Upper lobe of left lung (tissue), 6 donors: ENCODE measurements around the gene ZNF782. TPM values are rescaled to one million over a fixed set of nuclear protein-coding genes. Genes with fewer than 3 reads are reported as not detected.

Source experiments
- ATAC-seq, 2 donors: fragments of 200-7000 bp; cut with Tn5 transposase; one replicate each; pipeline ENCODE4 v1.9.1; 2022; ENCODE audit warnings: mild to moderate bottlenecking in 2 of 2, moderate library complexity in 2 of 2; ENCODE audit not compliant: low FRiP score in 2 of 2
- DNase-seq, 2 donors: peaks; one replicate each; pipeline ENCODE4 v3.0.0-alpha.2; 2019 to 2020
- H3K27ac ChIP-seq, 4 donors: fragments of 200-600 bp; sonication (generic); one replicate each; pipeline ENCODE4 v1.5.1; 2016 to 2019
- H3K27me3 ChIP-seq, 4 donors: fragments of 200-600 bp; sonication (generic); one replicate each; pipeline ENCODE4 v1.5.1; 2017 to 2019
- H3K36me3 ChIP-seq, 4 donors: fragments of 200-600 bp; sonication (generic); one replicate each; pipeline ENCODE4 v1.5.1; 2016 to 2019
- H3K4me1 ChIP-seq, 4 donors: fragments of 200-600 bp; sonication (generic); one replicate each; pipeline ENCODE4 v1.5.1; 2018 to 2019
- H3K4me3 ChIP-seq, 4 donors: fragments of 200-600 bp; sonication (generic); one replicate each; pipeline ENCODE4 v1.5.1; 2017 to 2019; ENCODE audit warnings: mild to moderate bottlenecking in 2 of 4, moderate library complexity in 1 of 4
- H3K9me3 ChIP-seq, 4 donors: fragments of 200-600 bp; sonication (generic); one replicate each; pipeline ENCODE4 v1.5.1; 2018 to 2019
- EP300 ChIP-seq, 4 donors: sonication (generic); formaldehyde crosslinking; IDR thresholded peaks; one replicate each; pipeline ENCODE4 v1.5.1; 2017; ENCODE audit warnings: antibody characterized with exemption in 4 of 4, control low read depth in 2 of 4
- POLR2A ChIP-seq, 4 donors: fragments of 450-650 bp; IDR thresholded peaks; one replicate each; pipeline ENCODE4 v1.5.1; 2016 to 2017; ENCODE audit warnings: antibody characterized with exemption in 4 of 4, mild to moderate bottlenecking in 2 of 4
- POLR2AphosphoS5 ChIP-seq, 2 donors: sonication (generic); formaldehyde crosslinking; IDR thresholded peaks; one replicate each; pipeline ENCODE4 v1.5.1; 2017; ENCODE audit warnings: antibody characterized with exemption in 2 of 2
- WGBS, 2 donors: methylation state at CpG; one replicate each; pipeline ENCODE4 v1.1.5; 2017 to 2018; 5-methylcytosine and 5-hydroxymethylcytosine counted together
- total RNA-seq, 6 donors: library from RNA; depleted of rRNA in 4 of 6; stranded (reverse); fragments of >200 nt in 4 of 6; gene quantifications; one replicate each; pipeline versions ENCODE4 v1.1.0 to v1.2.1, GENCODE V29; 2016 to 2021
- TF ChIP-seq, protein P1 (sequence below), 6 experiments: fragments of 450-650 bp in 4 of 6; fragments of 200-600 bp in 2 of 6; sonication (generic) in 2 of 6; IDR thresholded peaks; one replicate each; pipeline ENCODE4 v1.5.1; 2016 to 2019; ENCODE audit warnings: antibody characterized with exemption in 6 of 6
- donor health status: DM: no; HTN: no; CAD: no; lungs with moderate emphysema.
- donor health status: DM: no; HTN: yes; CAD: no; lungs with severe emphysema.

The ZNF782 gene
- total RNA-seq, 6 donors from 2014 or later, result 4.4 to 17.8 (median 6.0) TPM

DNA sequence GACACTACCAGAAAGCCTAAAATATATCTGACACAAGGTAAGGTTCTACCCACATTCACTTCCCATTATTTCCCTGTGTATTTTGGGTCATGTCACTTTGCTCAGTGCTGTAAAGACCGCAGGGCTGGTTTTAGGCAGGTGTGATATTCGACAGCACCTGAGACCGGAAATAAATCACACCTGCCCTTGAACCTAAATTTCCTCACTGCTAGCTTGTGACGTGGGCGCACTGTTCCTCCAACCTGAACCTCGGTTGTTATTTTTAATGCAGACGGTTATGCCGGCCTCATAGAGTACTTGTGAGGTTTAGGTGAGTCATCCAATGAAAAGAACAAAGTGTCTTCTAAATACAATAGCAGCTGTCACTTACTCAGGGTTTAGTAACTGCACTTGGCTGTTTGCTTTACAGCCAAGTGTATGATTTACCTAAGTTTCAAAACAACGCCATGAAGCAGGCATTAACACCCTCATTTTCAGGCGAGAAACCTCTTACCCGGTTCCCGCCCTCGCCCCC is 20.7 kb upstream of the ZNF782 start:
- Histone ChIP-seq H3K4me3 (peak overlapping the region in 3 of 4 donors; percentile 41 to 48 (median 42)), H3K9me3 (no peaks in the 10 kb centered on the region), H3K27ac (peak overlapping the region; percentile 50 to 79 (median 56)), H3K4me1 (peaks cover 6 to 21% (median 14%) of the 10 kb centered on the region in 4 donors), H3K27me3 (peaks cover 0 to 14% (median 8%) of the 10 kb centered on the region in 4 donors), H3K36me3 (no peaks in the 10 kb centered on the region)
- peak; percentile 47 to 88 for ATAC-seq
- 28 to 45% methylated on average over 13 of the region's 13 CpGs for WGBS, 2 donors
- peak in 1 of 2 donors; percentile 59 for DNase-seq
- TF ChIP-seq POLR2A (IDR thresholded peaks at IDR 0.05), result no peak
- TF ChIP-seq POLR2AphosphoS5 (IDR thresholded peaks at IDR 0.05), result no peak
- TF ChIP-seq, protein P1, sequence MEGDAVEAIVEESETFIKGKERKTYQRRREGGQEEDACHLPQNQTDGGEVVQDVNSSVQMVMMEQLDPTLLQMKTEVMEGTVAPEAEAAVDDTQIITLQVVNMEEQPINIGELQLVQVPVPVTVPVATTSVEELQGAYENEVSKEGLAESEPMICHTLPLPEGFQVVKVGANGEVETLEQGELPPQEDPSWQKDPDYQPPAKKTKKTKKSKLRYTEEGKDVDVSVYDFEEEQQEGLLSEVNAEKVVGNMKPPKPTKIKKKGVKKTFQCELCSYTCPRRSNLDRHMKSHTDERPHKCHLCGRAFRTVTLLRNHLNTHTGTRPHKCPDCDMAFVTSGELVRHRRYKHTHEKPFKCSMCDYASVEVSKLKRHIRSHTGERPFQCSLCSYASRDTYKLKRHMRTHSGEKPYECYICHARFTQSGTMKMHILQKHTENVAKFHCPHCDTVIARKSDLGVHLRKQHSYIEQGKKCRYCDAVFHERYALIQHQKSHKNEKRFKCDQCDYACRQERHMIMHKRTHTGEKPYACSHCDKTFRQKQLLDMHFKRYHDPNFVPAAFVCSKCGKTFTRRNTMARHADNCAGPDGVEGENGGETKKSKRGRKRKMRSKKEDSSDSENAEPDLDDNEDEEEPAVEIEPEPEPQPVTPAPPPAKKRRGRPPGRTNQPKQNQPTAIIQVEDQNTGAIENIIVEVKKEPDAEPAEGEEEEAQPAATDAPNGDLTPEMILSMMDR (IDR thresholded peaks at IDR 0.05), result no peak
- peak in 2 of 4 donors; percentile 6 to 26 for TF ChIP-seq EP300 (IDR thresholded peaks at IDR 0.05)

- no peak overlapping the region for H3K27ac ChIP-seq
- ATAC-seq, result no peak
- TF ChIP-seq, protein P1 (IDR thresholded peaks at IDR 0.05), result no peak
- no peak for TF ChIP-seq EP300 (IDR thresholded peaks at IDR 0.05)
- TF ChIP-seq POLR2AphosphoS5 (IDR thresholded peaks at IDR 0.05), result no peak
- no peak for TF ChIP-seq POLR2A (IDR thresholded peaks at IDR 0.05)
- no peak for DNase-seq
- H3K9me3 ChIP-seq, result no peaks in the 10 kb centered on the region
- H3K36me3 ChIP-seq, result no peaks in the 10 kb centered on the region
- 83 to 92% methylated on average over 7 of the region's 7 CpGs for WGBS, 2 donors
- H3K4me1 ChIP-seq, result peaks cover 6 to 21% (median 14%) of the 10 kb centered on the region in 4 donors
- H3K27me3 ChIP-seq, result peaks cover 0 to 14% (median 8%) of the 10 kb centered on the region in 4 donors
- H3K4me3 ChIP-seq, result no peak overlapping the region
Observed at GRCh38 chr9:96874201-96874785, 20.0 kb upstream of the ZNF782 start.

DNA sequence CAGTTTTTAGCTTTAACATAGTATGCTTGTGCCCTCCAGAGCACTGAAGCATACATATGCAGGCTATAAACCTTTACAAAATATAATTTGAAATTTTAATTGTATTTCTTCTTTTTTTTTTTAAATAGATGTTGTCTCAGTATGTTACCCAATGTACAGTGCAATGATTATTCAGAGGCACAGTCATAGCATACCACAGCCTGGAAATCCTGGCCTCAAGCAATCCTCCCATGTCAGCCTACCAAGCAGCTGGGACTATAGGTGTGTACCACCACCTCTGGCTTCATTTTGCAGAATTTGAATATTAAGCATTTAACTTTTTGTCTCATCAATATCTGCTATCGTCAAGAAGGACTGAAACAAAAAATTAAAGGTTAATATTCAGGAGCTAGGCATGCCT is 16.9 kb upstream of the ZNF782 start:
- ATAC-seq (no peak), DNase-seq (no peak)
- Histone ChIP-seq H3K27ac (no peak overlapping the region), H3K9me3 (no peaks in the 10 kb centered on the region), H3K4me3 (no peak overlapping the region), H3K4me1 (peaks cover 6 to 13% (median 11%) of the 10 kb centered on the region in 4 donors), H3K36me3 (no peaks in the 10 kb centered on the region), H3K27me3 (peaks cover 0 to under 1% (median 0%) of the 10 kb centered on the region in 4 donors)
- TF ChIP-seq POLR2AphosphoS5 (IDR thresholded peaks at IDR 0.05) (no peak), POLR2A (IDR thresholded peaks at IDR 0.05) (no peak), EP300 (IDR thresholded peaks at IDR 0.05) (no peak)
- TF ChIP-seq, protein P1 (IDR thresholded peaks at IDR 0.05), result no peak
- WGBS, 2 donors, result 75 to 92% methylated on average over 1 of the region's 1 CpG

- no peaks in the 10 kb centered on the region for H3K27me3 ChIP-seq
- TF ChIP-seq, protein P1 (IDR thresholded peaks at IDR 0.05), result no peak
- no peak for TF ChIP-seq POLR2AphosphoS5 (IDR thresholded peaks at IDR 0.05)
- no peak for TF ChIP-seq EP300 (IDR thresholded peaks at IDR 0.05)
- TF ChIP-seq POLR2A (IDR thresholded peaks at IDR 0.05), result no peak
- no peaks in the 10 kb centered on the region for H3K9me3 ChIP-seq
- DNase-seq (no peak), ATAC-seq (no peak)
- H3K4me3 ChIP-seq, result no peak overlapping the region
- no peaks in the 10 kb centered on the region for H3K36me3 ChIP-seq
- H3K27ac ChIP-seq, result no peak overlapping the region
- 70 to 73% methylated on average over 5 of the region's 5 CpGs for WGBS, 2 donors
- H3K4me1 ChIP-seq, result no peaks in the 10 kb centered on the region
Observed at GRCh38 chr9:96868709-96869108, 14.4 kb upstream of the ZNF782 start.
